Naive thymus-derived CD4-positive, alpha-beta T cell (primary cell): ENCODE measurements around the gene MRPS12. TPM values are rescaled to one million over a fixed set of nuclear protein-coding genes. Genes with fewer than 3 reads are reported as not detected.
"Not testable (repeated sequence)": the region's sequence is repeated elsewhere in the genome, so short reads cannot be mapped to it uniquely, and the experiment has no call there.

Experiments
- ATAC-seq: fragments of 150-1000 bp; cut with Tn5 transposase; 2 replicates; pipeline ENCODE4 v1.10.0; 2021; ENCODE audit warnings: mild to moderate bottlenecking, moderate library complexity
- CTCF ChIA-PET: fragments of 350-600 bp; sonication (Branson Sonifier 250); formaldehyde crosslinking; loops from one replicate; lab custom pipeline; 2021; ENCODE audit warnings: antibody characterized with exemption; lab: Charles Lee
- POLR2A ChIA-PET: fragments of 350-600 bp; sonication (Branson Sonifier 250); formaldehyde crosslinking; loops from one replicate; lab custom pipeline; 2021; ENCODE audit warnings: antibody characterized with exemption, inconsistent platforms; lab: Charles Lee
- DNase-seq, 9 donors: peaks; one replicate each; pipeline versions ENCODE4 v3.0.0 to v3.0.0-alpha.2; 2020 to 2022; ENCODE audit warnings: mixed read lengths in 1 of 9
- H3K27ac ChIP-seq: one replicate; pipeline ENCODE4 v1.7.0; 2013; ENCODE audit warnings: mild to moderate bottlenecking, low read depth, low read length, moderate library complexity
- H3K27me3 ChIP-seq, 2 donors: one replicate each; pipeline ENCODE4 v1.7.0; 2013; ENCODE audit warnings: low read length in 2 of 2, mild to moderate bottlenecking in 2 of 2, moderate library complexity in 2 of 2; ENCODE audit not compliant: control insufficient read depth in 2 of 2, insufficient read depth in 2 of 2
- H3K36me3 ChIP-seq, 3 experiments: 1 replicate in 2 of 3; 2 replicates in 1 of 3; pipeline ENCODE4 v1.7.0; 2013; ENCODE audit warnings: low read length in 3 of 3, mild to moderate bottlenecking in 3 of 3, moderate library complexity in 1 of 3; ENCODE audit not compliant: insufficient read depth in 3 of 3, control insufficient read depth in 2 of 3
- H3K4me1 ChIP-seq, 2 donors: one replicate each; pipeline ENCODE4 v1.7.0; 2013; ENCODE audit warnings: low read length in 2 of 2, mild to moderate bottlenecking in 2 of 2, moderate library complexity in 1 of 2; ENCODE audit not compliant: control insufficient read depth in 2 of 2, insufficient read depth in 2 of 2
- H3K4me3 ChIP-seq: 2 replicates; pipeline ENCODE4 v1.7.0; 2013; ENCODE audit warnings: mild to moderate bottlenecking, low read length
- H3K9me3 ChIP-seq, 3 experiments: 1 replicate in 2 of 3; 2 replicates in 1 of 3; pipeline ENCODE4 v1.7.0; 2013; ENCODE audit warnings: low read length in 3 of 3; ENCODE audit not compliant: control insufficient read depth in 2 of 3
- H3K27ac Mint-ChIP-seq, 9 donors: one replicate each; pipeline ENCODE4 v1.8.0; 2020 to 2022; ENCODE audit warnings: mixed read lengths in 9 of 9, mild to moderate bottlenecking in 8 of 9, moderate library complexity in 5 of 9, inconsistent platforms in 2 of 9
- H3K27me3 Mint-ChIP-seq, 5 donors: one replicate each; pipeline ENCODE4 v1.8.0; 2021 to 2022; ENCODE audit warnings: mixed read lengths in 5 of 5, mild to moderate bottlenecking in 1 of 5
- H3K36me3 Mint-ChIP-seq, 5 donors: one replicate each; pipeline ENCODE4 v1.8.0; 2020 to 2022; ENCODE audit warnings: mixed read lengths in 5 of 5, mild to moderate bottlenecking in 3 of 5, inconsistent platforms in 1 of 5
- H3K4me1 Mint-ChIP-seq, 7 donors: one replicate each; pipeline ENCODE4 v1.8.0; 2020 to 2022; ENCODE audit warnings: mixed read lengths in 7 of 7, mild to moderate bottlenecking in 3 of 7, inconsistent platforms in 1 of 7
- H3K4me3 Mint-ChIP-seq, 10 donors: one replicate each; pipeline ENCODE4 v1.8.0; 2020 to 2022; ENCODE audit warnings: mild to moderate bottlenecking in 10 of 10, mixed read lengths in 10 of 10, moderate library complexity in 6 of 10, inconsistent platforms in 2 of 10
- H3K9me3 Mint-ChIP-seq, 11 donors: one replicate each; pipeline ENCODE4 v1.8.0; 2020 to 2022; ENCODE audit warnings: mixed read lengths in 11 of 11, mild to moderate bottlenecking in 4 of 11, inconsistent platforms in 1 of 11, moderate library complexity in 1 of 11
- intact Hi-C, 2 donors: fragments of 100-400 bp; cut with micrococcal nuclease; formaldehyde crosslinking; loops; one replicate each; pipeline ENCODE4 v1.15.1; 2023
- polyA plus RNA-seq, 2 donors: library from polyadenylated mRNA; unstranded; fragments of 300-500 nt; fragmentation: Illumina TruSeq; gene quantifications; one replicate each; pipeline ENCODE4 v1.2.3, GENCODE V29; 2021
- total RNA-seq, 6 experiments: library from RNA in 5 of 6; stranded (reverse) in 5 of 6; gene quantifications; 1 replicate in 5 of 6; 2 replicates in 1 of 6; pipeline ENCODE4 v1.2.3 and lab custom pipeline; 2021 to 2026

The MRPS12 gene
- total and polyA plus RNA-seq, 7 experiments from 2014 or later = 14.0 to 93.4 (median 23.3) TPM

- CTCF ChIA-PET = interaction anchor here (0.7 kb wide), 1 partner anchor 9 kb away, joined by 4 read pairs; no protein-coding TSS in a partner anchor
- Histone ChIP-seq H3K36me3 (no peaks in the 10 kb centered on the region), H3K9me3 (no peaks in the 10 kb centered on the region), H3K27ac (no peak overlapping the region), H3K4me3 (no peak overlapping the region), H3K27me3 (no peaks in the 10 kb centered on the region), H3K4me1 (no peaks in the 10 kb centered on the region)
- no peak for ATAC-seq
- peaks cover 0 to 13% (median 5%) of the 10 kb centered on the region in 5 donors for H3K27me3 Mint-ChIP-seq
- no peak overlapping the region for H3K27ac Mint-ChIP-seq
- DNase-seq = no peak
- H3K4me3 Mint-ChIP-seq = no peak overlapping the region
- peaks cover 0 to 10% (median 4%) of the 10 kb centered on the region in 7 donors for H3K4me1 Mint-ChIP-seq
- POLR2A ChIA-PET = no interaction called here
- intact Hi-C loops = loop anchor here in 1 of 2 donors (10.0 kb wide), 1 partner anchor 375 kb away; the partner anchor contains the start of gene GMFG
- H3K36me3 Mint-ChIP-seq = no peaks in the 10 kb centered on the region
- no peaks in the 10 kb centered on the region for H3K9me3 Mint-ChIP-seq
Observed at GRCh38 chr19:38959618-38960017, 28.9 kb downstream of the MRPS12 start.

- intact Hi-C loops = loop anchor here in 1 of 2 donors (10.0 kb wide), 1 partner anchor 370 kb away; the partner anchor contains the start of gene GMFG
- H3K4me3 ChIP-seq = no peak overlapping the region
- DNase-seq (no peak), ATAC-seq (no peak)
- peak overlapping the region in 1 of 9 donors; percentile 18 for H3K27ac Mint-ChIP-seq
- CTCF ChIA-PET = interaction anchor here (0.7 kb wide), 1 partner anchor 120 kb away, joined by 3 read pairs; no protein-coding TSS in a partner anchor
- H3K27ac ChIP-seq = no peak overlapping the region
- peaks cover 0 to 10% (median 4%) of the 10 kb centered on the region in 7 donors for H3K4me1 Mint-ChIP-seq
- no peaks in the 10 kb centered on the region for H3K36me3 Mint-ChIP-seq
- H3K27me3 ChIP-seq = no peaks in the 10 kb centered on the region
- POLR2A ChIA-PET = no interaction called here
- peaks cover 0 to 20% (median 7%) of the 10 kb centered on the region in 5 donors for H3K27me3 Mint-ChIP-seq
- no peak overlapping the region for H3K4me3 Mint-ChIP-seq
- H3K36me3 ChIP-seq = no peaks in the 10 kb centered on the region
- no peaks in the 10 kb centered on the region for H3K4me1 ChIP-seq
- no peaks in the 10 kb centered on the region for H3K9me3 ChIP-seq
- peaks cover 0 to 3% (median 0%) of the 10 kb centered on the region in 11 donors for H3K9me3 Mint-ChIP-seq
Observed at GRCh38 chr19:38964738-38965137, 34.0 kb downstream of the MRPS12 start.

- H3K27me3 ChIP-seq, H3K9me3 ChIP-seq, H3K36me3 Mint-ChIP-seq, POLR2A ChIA-PET, H3K4me3 Mint-ChIP-seq, H3K4me3 ChIP-seq, H3K4me1 ChIP-seq, H3K27ac ChIP-seq, CTCF ChIA-PET, H3K27ac Mint-ChIP-seq, H3K9me3 Mint-ChIP-seq, ATAC-seq, DNase-seq, H3K36me3 ChIP-seq: not testable (repeated sequence)
- Mint-ChIP-seq H3K4me1 (peaks cover 0 to 10% (median 4%) of the 10 kb centered on the region in 7 donors), H3K27me3 (peaks cover 0 to 27% (median 7%) of the 10 kb centered on the region in 5 donors)
- intact Hi-C loops = loop anchor here in 1 of 2 donors (10.0 kb wide), 1 partner anchor 369 kb away; the partner anchor contains the start of gene GMFG
Observed at GRCh38 chr19:38966149-38966548, 35.4 kb downstream of the MRPS12 start.

- Mint-ChIP-seq H3K9me3 (peaks cover 0 to 4% (median 0%) of the 10 kb centered on the region in 11 donors), H3K4me1 (peaks cover 1 to 10% (median 7%) of the 10 kb centered on the region in 7 donors), H3K27me3 (peaks cover 12 to 32% (median 17%) of the 10 kb centered on the region in 5 donors), H3K27ac (no peak overlapping the region), H3K4me3 (no peak overlapping the region), H3K36me3 (peaks cover 0 to 7% (median 0%) of the 10 kb centered on the region in 5 donors)
- ChIA-PET POLR2A (no interaction called here), CTCF (no interaction called here)
- H3K4me3 ChIP-seq = no peak overlapping the region
- H3K27ac ChIP-seq = no peak overlapping the region
- H3K4me1 ChIP-seq = no peaks in the 10 kb centered on the region
- H3K9me3 ChIP-seq = no peaks in the 10 kb centered on the region
- H3K27me3 ChIP-seq = no peaks in the 10 kb centered on the region
- ATAC-seq = no peak
- H3K36me3 ChIP-seq = no peaks in the 10 kb centered on the region
- intact Hi-C loops = no loop called here
- DNase-seq = no peak
Observed at GRCh38 chr19:38970664-38971532, 40.2 kb downstream of the MRPS12 start.

GRCh38 chr19:38971672-38972071, 40.9 kb downstream of the MRPS12 start:
- peaks cover 0 to 4% (median 0%) of the 10 kb centered on the region in 11 donors for H3K9me3 Mint-ChIP-seq
- DNase-seq = no peak
- ChIA-PET POLR2A (no interaction called here), CTCF (no interaction called here)
- H3K9me3 ChIP-seq = no peaks in the 10 kb centered on the region
- H3K36me3 ChIP-seq = no peaks in the 10 kb centered on the region
- intact Hi-C loops = no loop called here
- no peaks in the 10 kb centered on the region for H3K4me1 ChIP-seq
- H3K4me3 ChIP-seq = no peak overlapping the region
- no peak for ATAC-seq
- peaks cover 0 to 7% (median 0%) of the 10 kb centered on the region in 5 donors for H3K36me3 Mint-ChIP-seq
- H3K27ac Mint-ChIP-seq = no peak overlapping the region
- peaks cover 6 to 14% (median 11%) of the 10 kb centered on the region in 7 donors for H3K4me1 Mint-ChIP-seq
- no peaks in the 10 kb centered on the region for H3K27me3 ChIP-seq
- no peak overlapping the region for H3K27ac ChIP-seq
- H3K4me3 Mint-ChIP-seq = no peak overlapping the region
- H3K27me3 Mint-ChIP-seq = peaks cover 20 to 39% (median 22%) of the 10 kb centered on the region in 5 donors

- H3K27me3 Mint-ChIP-seq = peaks cover 29 to 42% (median 39%) of the 10 kb centered on the region in 5 donors
- Histone ChIP-seq H3K36me3 (no peaks in the 10 kb centered on the region), H3K9me3 (no peaks in the 10 kb centered on the region), H3K4me3 (no peak overlapping the region), H3K4me1 (no peaks in the 10 kb centered on the region), H3K27ac (no peak overlapping the region), H3K27me3 (no peaks in the 10 kb centered on the region)
- POLR2A ChIA-PET = interaction anchor here (0.6 kb wide), 1 partner anchor 12 kb away, joined by 5 read pairs; no protein-coding TSS in a partner anchor
- peaks cover 0 to 4% (median 0%) of the 10 kb centered on the region in 11 donors for H3K9me3 Mint-ChIP-seq
- DNase-seq = no peak
- H3K4me1 Mint-ChIP-seq = peaks cover 6 to 24% (median 12%) of the 10 kb centered on the region in 7 donors
- peaks cover 0 to 7% (median 0%) of the 10 kb centered on the region in 5 donors for H3K36me3 Mint-ChIP-seq
- ATAC-seq = no peak
- CTCF ChIA-PET = no interaction called here
- intact Hi-C loops = no loop called here
- H3K27ac Mint-ChIP-seq = peak overlapping the region in 1 of 9 donors; percentile 65
- peak overlapping the region in 8 of 10 donors; percentile 15 to 70 (median 40) for H3K4me3 Mint-ChIP-seq
Observed at GRCh38 chr19:38974624-38975213, 44.0 kb downstream of the MRPS12 start.
